Natural killer cell (primary cell): ENCODE results near the gene PRKG1. TPM values are rescaled to one million over a fixed set of nuclear protein-coding genes. Genes with fewer than 3 reads are reported as not detected.

Experiments
- ATAC-seq, 3 donors: fragments of 150-1000 bp in 2 of 3; fragments of 200-7000 bp in 1 of 3; cut with Tn5 transposase; 1 replicate in 1 of 3; 2 replicates in 2 of 3; pipeline ENCODE4 v1.10.0; 2021; ENCODE audit warnings: mild to moderate bottlenecking in 2 of 3, moderate library complexity in 2 of 3
- DNase-seq, 2 donors: peaks; one replicate each; pipeline versions ENCODE4 v3.0.0 to v3.0.0-alpha.2; 2013 to 2021; ENCODE audit warnings: mixed read lengths in 1 of 2
- H3K27ac ChIP-seq: one replicate; pipeline ENCODE4 v1.5.1; 2013; ENCODE audit warnings: mild to moderate bottlenecking, low read length
- H3K27me3 ChIP-seq: one replicate; pipeline ENCODE4 v1.6.1; 2013; ENCODE audit warnings: low read length; ENCODE audit not compliant: control insufficient read depth, insufficient read depth
- H3K36me3 ChIP-seq: one replicate; pipeline ENCODE4 v1.6.1; 2013; ENCODE audit warnings: low read length; ENCODE audit not compliant: control insufficient read depth, insufficient read depth
- H3K4me1 ChIP-seq: one replicate; pipeline ENCODE4 v1.6.1; 2013; ENCODE audit warnings: low read length; ENCODE audit not compliant: control insufficient read depth, insufficient read depth
- H3K4me3 ChIP-seq: one replicate; pipeline ENCODE4 v1.5.1; 2013; ENCODE audit warnings: low read length
- H3K9me3 ChIP-seq: one replicate; pipeline ENCODE4 v1.6.1; 2013; ENCODE audit warnings: low read length; ENCODE audit not compliant: control insufficient read depth, insufficient read depth
- H3K27ac Mint-ChIP-seq, 2 donors: one replicate each; pipeline ENCODE4 v1.8.0; 2022; ENCODE audit warnings: mild to moderate bottlenecking in 2 of 2, mixed read lengths in 2 of 2, moderate library complexity in 1 of 2
- H3K27me3 Mint-ChIP-seq, 2 donors: one replicate each; pipeline ENCODE4 v1.8.0; 2022; ENCODE audit warnings: low read depth in 2 of 2, mixed read lengths in 2 of 2
- H3K36me3 Mint-ChIP-seq: one replicate; pipeline ENCODE4 v1.8.0; 2022; ENCODE audit warnings: mixed read lengths
- H3K4me1 Mint-ChIP-seq, 2 donors: one replicate each; pipeline ENCODE4 v1.8.0; 2022; ENCODE audit warnings: mixed read lengths in 2 of 2
- H3K4me3 Mint-ChIP-seq: one replicate; pipeline ENCODE4 v1.8.0; 2022; ENCODE audit warnings: mild to moderate bottlenecking, moderate library complexity, mixed read lengths
- H3K9me3 Mint-ChIP-seq, 2 donors: one replicate each; pipeline ENCODE4 v1.8.0; 2022; ENCODE audit warnings: mixed read lengths in 2 of 2
- CTCF ChIP-seq: fragments of 200-600 bp; IDR thresholded peaks from one replicate; pipeline ENCODE4 v1.8.0; 2022; ENCODE audit warnings: antibody characterized with exemption
- WGBS: methylation state at CpG from one replicate; pipeline ENCODE4 v1.1.7; 2013; ENCODE audit warnings: missing lambda C conversion rate; ENCODE audit not compliant: insufficient coverage; 5-methylcytosine and 5-hydroxymethylcytosine counted together
- intact Hi-C: fragments of 100-400 bp; cut with micrococcal nuclease; formaldehyde crosslinking; loops from one replicate; pipeline ENCODE4 v1.14.2; 2022
- total RNA-seq, 4 donors: library from RNA; stranded (reverse); fragments of 120-200 nt in 1 of 4; gene quantifications; one replicate each; pipeline versions ENCODE4 v1.2.3 to v1.2.4, GENCODE V29; 2013 to 2022

Gene PRKG1
- total RNA-seq, 3 donors from 2014 or later (not counting 1 experiment from before 2014, with no cell fraction given): 0.23 to 0.41 (median 0.35) TPM

GRCh38 chr10:51109801-51110533 lies 35.7 kb downstream of the PRKG1 start:
- H3K4me1 ChIP-seq: no peaks in the 10 kb centered on the region

GRCh38 chr10:51112013-51112412 lies 37.7 kb downstream of the PRKG1 start:
- no peak overlapping the region for H3K4me3 Mint-ChIP-seq
- H3K36me3 ChIP-seq: no peaks in the 10 kb centered on the region
- no peak overlapping the region for H3K4me3 ChIP-seq
- ATAC-seq (no peak), DNase-seq (no peak)
- no peaks in the 10 kb centered on the region for H3K4me1 ChIP-seq
- peaks cover 2 to 4% of the 10 kb centered on the region in 2 donors for H3K9me3 Mint-ChIP-seq
- H3K4me1 Mint-ChIP-seq: no peaks in the 10 kb centered on the region
- no peak overlapping the region for H3K27ac ChIP-seq
- intact Hi-C loops: no loop called here
- no peak for TF ChIP-seq CTCF
- H3K27ac Mint-ChIP-seq: no peak overlapping the region
- no peaks in the 10 kb centered on the region for H3K27me3 ChIP-seq
- H3K36me3 Mint-ChIP-seq: no peaks in the 10 kb centered on the region
- H3K9me3 ChIP-seq: no peaks in the 10 kb centered on the region
- WGBS: 95% methylated on average over 2 of the region's 4 CpGs
- peaks cover under 1 to 2% of the 10 kb centered on the region in 2 donors for H3K27me3 Mint-ChIP-seq

More at GRCh38 chr10:51109801-51110533, 35.7 kb downstream of the PRKG1 start:
- Mint-ChIP-seq H3K36me3 (no peaks in the 10 kb centered on the region), H3K4me1 (no peaks in the 10 kb centered on the region), H3K27me3 (peaks cover 4 to 7% of the 10 kb centered on the region in 2 donors), H3K4me3 (no peak overlapping the region), H3K27ac (no peak overlapping the region), H3K9me3 (no peaks in the 10 kb centered on the region)
- no peak overlapping the region for H3K4me3 ChIP-seq
- H3K27me3 ChIP-seq: no peaks in the 10 kb centered on the region
- H3K36me3 ChIP-seq: no peaks in the 10 kb centered on the region
- 56% methylated on average over 1 of the region's 4 CpGs for WGBS
- H3K27ac ChIP-seq: no peak overlapping the region
- intact Hi-C loops: no loop called here
- no peak for ATAC-seq
- no peak for DNase-seq
- TF ChIP-seq CTCF: no peak
- H3K9me3 ChIP-seq: no peaks in the 10 kb centered on the region

GRCh38 chr10:51113007-51113406 lies 38.7 kb downstream of the PRKG1 start:
- no peak for DNase-seq
- no peaks in the 10 kb centered on the region for H3K4me1 Mint-ChIP-seq
- H3K27me3 Mint-ChIP-seq: no peaks in the 10 kb centered on the region
- no peak overlapping the region for H3K27ac Mint-ChIP-seq
- H3K4me3 ChIP-seq: no peak overlapping the region
- no peaks in the 10 kb centered on the region for H3K27me3 ChIP-seq
- H3K36me3 ChIP-seq: no peaks in the 10 kb centered on the region
- ATAC-seq: no peak
- no peaks in the 10 kb centered on the region for H3K9me3 ChIP-seq
- H3K36me3 Mint-ChIP-seq: no peaks in the 10 kb centered on the region
- H3K27ac ChIP-seq: no peak overlapping the region
- peaks cover 2 to 4% of the 10 kb centered on the region in 2 donors for H3K9me3 Mint-ChIP-seq
- WGBS: 100% methylated on average over 1 of the region's 1 CpG
- H3K4me3 Mint-ChIP-seq: no peak overlapping the region
- no peaks in the 10 kb centered on the region for H3K4me1 ChIP-seq
- TF ChIP-seq CTCF: no peak
- intact Hi-C loops: no loop called here
